SK-N-SH (cell line): ENCODE measurements around the gene MIA.

ENCODE experiments used
- CTCF ChIP-seq: fragments of 200-600 bp; sonication (generic); IDR thresholded peaks from 2 replicates; pipeline ENCODE4 v1.6.1; 2017; ENCODE audit warnings: antibody characterized with exemption, mild to moderate bottlenecking, moderate library complexity
- EP300 ChIP-seq, 2 experiments: IDR thresholded peaks; 2 replicates each; pipeline versions ENCODE4 v1.4.0 to v1.6.1; 2012; ENCODE audit warnings: borderline replicate concordance in 1 of 2, low read depth in 1 of 2, low read length in 1 of 2
- EZH2phosphoT487 ChIP-seq: fragments of 200-600 bp; sonication (generic); IDR thresholded peaks from 2 replicates; pipeline ENCODE4 v1.6.1; 2017; ENCODE audit warnings: low read depth, mixed run types, mild to moderate bottlenecking, antibody characterized with exemption, moderate library complexity, borderline replicate concordance
- FOXJ3 ChIP-seq: sonication (generic); formaldehyde crosslinking; IDR thresholded peaks from 2 replicates; pipeline ENCODE4 v1.5.1; 2020; ENCODE audit warnings: mild to moderate bottlenecking, missing genetic modification reagents
- GABPA ChIP-seq: IDR thresholded peaks from 2 replicates; pipeline ENCODE4 v1.4.0; 2012; ENCODE audit warnings: low read depth, mild to moderate bottlenecking
- POLR2AphosphoS5 ChIP-seq: IDR thresholded peaks from 2 replicates; pipeline ENCODE4 v1.6.1; 2012; ENCODE audit warnings: low read depth, low read length
- TAF1 ChIP-seq: IDR thresholded peaks from 2 replicates; pipeline ENCODE4 v1.6.1; 2012; ENCODE audit warnings: low read depth, mild to moderate bottlenecking, low read length, moderate library complexity, borderline replicate concordance
- TEAD4 ChIP-seq: IDR thresholded peaks from 2 replicates; pipeline ENCODE4 v1.4.0; 2012; ENCODE audit warnings: mild to moderate bottlenecking, borderline replicate concordance; ENCODE audit not compliant: insufficient read depth
- USF1 ChIP-seq: IDR thresholded peaks from 2 replicates; pipeline ENCODE4 v1.4.0; 2012; ENCODE audit warnings: low read depth, borderline replicate concordance
- YY1 ChIP-seq: IDR thresholded peaks from 2 replicates; pipeline ENCODE4 v1.4.0; 2012; ENCODE audit warnings: low read depth, mild to moderate bottlenecking

GRCh38 chr19:40780582-40780981 lies 5.3 kb downstream of the MIA start:
- TF ChIP-seq EP300 (IDR thresholded peaks at IDR 0.05; ENCODE audit: borderline replicate concordance in 1 of 2, low read depth in 1 of 2, low read length in 1 of 2) (no peak), CTCF (no peak), YY1 (no peak), GABPA (no peak), TEAD4 (no peak), TAF1 (no peak), POLR2AphosphoS5 (no peak), FOXJ3 (CRISPR knock-in tag) (no peak), EZH2phosphoT487 (no peak), USF1 (no peak)
